H1 (cell line): ENCODE results near the gene TPP2. TPM values are rescaled to one million over a fixed set of nuclear protein-coding genes. Genes with fewer than 3 reads are reported as not detected.

Experiments
- SP1 ChIP-seq: IDR thresholded peaks from 2 replicates; pipeline ENCODE4 v1.6.1; 2011; ENCODE audit warnings: low read depth, low read length
- TEAD4 ChIP-seq: IDR thresholded peaks from 2 replicates; pipeline ENCODE4 v1.6.1; 2012; ENCODE audit warnings: low read depth, low read length, inconsistent platforms, mixed read lengths
- polyA plus RNA-seq, 7 experiments: library from polyadenylated mRNA; depleted of rRNA in 3 of 7; stranded (reverse) in 5 of 7; unstranded in 2 of 7; fragments of >200 nt in 5 of 7; fragments of 200-250 nt in 2 of 7; gene quantifications; 1 replicate in 5 of 7; 2 replicates in 1 of 7; 4 replicates in 1 of 7; pipeline versions ENCODE4 v1.2.1 to v1.2.3, GENCODE V29; 2011 to 2013; ENCODE audit warnings: missing spikeins in 2 of 7, mixed read lengths in 2 of 7
- total RNA-seq: library from RNA; stranded (reverse); fragmentation: NEBNext Ultra II Directional; extraction: Animal tissue kit (Norgen Biotek cat#: 25700); gene quantifications from 2 replicates; pipeline ENCODE4 v1.2.1, GENCODE V29; 2021

The TPP2 gene
- total and polyA plus RNA-seq, 2 of the 8 experiments (the other 6 are each of a cell fraction or from before 2014, with no cell fraction given): 15.9 to 85.7 TPM

DNA sequence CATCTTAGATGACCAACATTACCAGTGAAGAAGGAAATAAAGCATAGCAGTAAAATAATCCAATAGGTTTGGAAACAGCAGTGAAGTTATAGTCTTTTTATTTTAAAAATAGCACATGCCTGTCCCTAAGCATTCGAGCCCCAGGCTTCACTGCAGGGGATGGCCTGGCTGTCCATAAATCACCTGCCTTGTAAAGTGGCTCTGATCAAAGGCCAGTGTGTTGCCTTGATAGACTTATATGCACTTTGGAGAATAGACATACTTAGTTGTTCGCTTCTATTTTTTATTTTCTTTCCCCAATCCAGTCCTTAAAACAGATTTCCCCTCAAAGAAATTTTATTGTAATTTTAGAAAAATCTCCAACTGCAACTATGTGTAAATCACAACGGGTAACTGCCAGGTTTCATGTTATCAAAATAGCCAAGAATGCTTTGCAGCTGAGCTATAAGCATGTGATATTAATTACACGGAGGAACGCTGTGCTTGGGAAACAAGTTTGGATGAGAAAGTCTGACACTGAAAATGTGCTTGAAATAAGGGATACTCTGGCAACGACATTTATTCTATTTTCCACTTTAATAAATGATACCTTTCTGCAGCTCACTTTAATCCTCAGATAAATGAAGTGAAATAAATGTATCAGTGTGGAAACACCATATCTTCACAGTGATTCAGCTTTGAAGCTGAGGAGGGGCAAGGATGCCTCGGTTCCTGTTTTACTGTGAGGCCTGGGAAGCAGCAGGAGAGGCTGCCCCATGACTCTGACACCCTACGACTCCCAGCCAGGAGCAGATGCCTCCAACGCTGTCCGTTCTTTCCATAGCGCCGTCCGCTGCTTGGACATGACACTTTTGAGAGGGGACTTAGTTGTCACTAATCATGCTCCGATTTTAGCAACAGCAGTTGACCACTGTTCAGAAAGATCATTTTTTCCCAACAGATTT, 103.6 kb downstream of the TPP2 start (continued):
- TF ChIP-seq TEAD4 (no peak), SP1 (no peak)
